ENCODE results near the gene WDR12.

GRCh38 chr2:202938960-202939359 is 27.5 kb upstream of the WDR12 start:
- TF ChIP-seq POLR2A (IDR thresholded peaks at IDR 0.05; ENCODE audit: low read depth, low read length): no peak
- no peak for TF ChIP-seq CTCF (conservative IDR thresholded peaks at IDR 0.05; ENCODE audit: low read depth, low read length)
- TF ChIP-seq RCOR1 (IDR thresholded peaks at IDR 0.05; ENCODE audit: insufficient replicate concordance, low read length): no peak
- no peak for TF ChIP-seq MAZ (IDR thresholded peaks at IDR 0.05; ENCODE audit: borderline replicate concordance, low read depth, low read length)
- no peak for TF ChIP-seq FOS (IDR thresholded peaks at IDR 0.05; ENCODE audit: low read depth, low read length)
- TF ChIP-seq RAD21 (IDR thresholded peaks at IDR 0.05; ENCODE audit: low read length): no peak
- TF ChIP-seq MAFK (IDR thresholded peaks at IDR 0.05; ENCODE audit: low read depth, low read length): no peak
- TF ChIP-seq SMC3 (IDR thresholded peaks at IDR 0.05; ENCODE audit: low read depth, low read length): no peak
- TF ChIP-seq MXI1 (IDR thresholded peaks at IDR 0.05; ENCODE audit: borderline replicate concordance, low read depth, low read length): no peak
- no peak for TF ChIP-seq USF2 (IDR thresholded peaks at IDR 0.05; ENCODE audit: low read depth, low read length)
